Measurements from ENCODE around the gene DUOXA2.

Gene DUOXA2

GRCh38 chr15:45112591-45113379, 1.3 kb upstream of the DUOXA2 start:
- H3K27me3 ChIP-seq (ENCODE audit: control insufficient read depth, insufficient read depth, low read length) = peaks cover 93% of the 10 kb centered on the region
- H3K4me3 ChIP-seq (ENCODE audit: low read depth, low read length) = peak overlapping the region; percentile 42
- no peak overlapping the region for H3K9ac ChIP-seq (ENCODE audit: low read depth, low read length)
- no peaks in the 10 kb centered on the region for H3K9me3 ChIP-seq (ENCODE audit: control insufficient read depth, insufficient read depth, low read length)
- H3K36me3 ChIP-seq (ENCODE audit: control insufficient read depth, insufficient read depth, low read length) = no peaks in the 10 kb centered on the region
- no peaks in the 10 kb centered on the region for H3K4me1 ChIP-seq (ENCODE audit: control insufficient read depth, insufficient read depth, low read length)

- Histone ChIP-seq H3K4me1 (ENCODE audit: control insufficient read depth, insufficient read depth, low read length) (no peaks in the 10 kb centered on the region), H3K9me3 (ENCODE audit: control insufficient read depth, insufficient read depth, low read length) (no peaks in the 10 kb centered on the region), H3K36me3 (ENCODE audit: control insufficient read depth, insufficient read depth, low read length) (no peaks in the 10 kb centered on the region), H3K9ac (ENCODE audit: low read depth, low read length) (no peak overlapping the region), H3K4me3 (ENCODE audit: low read depth, low read length) (peak overlapping the region; percentile 42), H3K27me3 (ENCODE audit: control insufficient read depth, insufficient read depth, low read length) (peaks cover 92% of the 10 kb centered on the region)
Measured at GRCh38 chr15:45113380-45113990, 641 bp upstream of the DUOXA2 start.

- Histone ChIP-seq H3K4me3 (ENCODE audit: low read depth, low read length) (peak overlapping the region; percentile 42), H3K36me3 (ENCODE audit: control insufficient read depth, insufficient read depth, low read length) (no peaks in the 10 kb centered on the region), H3K9me3 (ENCODE audit: control insufficient read depth, insufficient read depth, low read length) (no peaks in the 10 kb centered on the region), H3K27me3 (ENCODE audit: control insufficient read depth, insufficient read depth, low read length) (peaks cover 92% of the 10 kb centered on the region), H3K4me1 (ENCODE audit: control insufficient read depth, insufficient read depth, low read length) (no peaks in the 10 kb centered on the region), H3K9ac (ENCODE audit: low read depth, low read length) (no peak overlapping the region)
Measured at GRCh38 chr15:45114751-45115085, 592 bp downstream of the DUOXA2 start.

GRCh38 chr15:45115312-45115820, 1.2 kb downstream of the DUOXA2 start:
- Histone ChIP-seq H3K36me3 (ENCODE audit: control insufficient read depth, insufficient read depth, low read length) (no peaks in the 10 kb centered on the region), H3K4me3 (ENCODE audit: low read depth, low read length) (peak overlapping the region; percentile 41), H3K9me3 (ENCODE audit: control insufficient read depth, insufficient read depth, low read length) (no peaks in the 10 kb centered on the region), H3K27me3 (ENCODE audit: control insufficient read depth, insufficient read depth, low read length) (peaks cover 92% of the 10 kb centered on the region), H3K4me1 (ENCODE audit: control insufficient read depth, insufficient read depth, low read length) (no peaks in the 10 kb centered on the region), H3K9ac (ENCODE audit: low read depth, low read length) (no peak overlapping the region)

GRCh38 chr15:45116006-45116481, 1.9 kb downstream of the DUOXA2 start:
- Histone ChIP-seq H3K4me3 (ENCODE audit: low read depth, low read length) (peak overlapping the region; percentile 41), H3K9me3 (ENCODE audit: control insufficient read depth, insufficient read depth, low read length) (no peaks in the 10 kb centered on the region), H3K27me3 (ENCODE audit: control insufficient read depth, insufficient read depth, low read length) (peaks cover 94% of the 10 kb centered on the region), H3K36me3 (ENCODE audit: control insufficient read depth, insufficient read depth, low read length) (no peaks in the 10 kb centered on the region), H3K9ac (ENCODE audit: low read depth, low read length) (no peak overlapping the region), H3K4me1 (ENCODE audit: control insufficient read depth, insufficient read depth, low read length) (no peaks in the 10 kb centered on the region)

GRCh38 chr15:45116482-45117307, 2.6 kb downstream of the DUOXA2 start:
- Histone ChIP-seq H3K4me1 (ENCODE audit: control insufficient read depth, insufficient read depth, low read length) (no peaks in the 10 kb centered on the region), H3K4me3 (ENCODE audit: low read depth, low read length) (peak overlapping the region; percentile 48), H3K9me3 (ENCODE audit: control insufficient read depth, insufficient read depth, low read length) (no peaks in the 10 kb centered on the region), H3K36me3 (ENCODE audit: control insufficient read depth, insufficient read depth, low read length) (no peaks in the 10 kb centered on the region), H3K9ac (ENCODE audit: low read depth, low read length) (no peak overlapping the region), H3K27me3 (ENCODE audit: control insufficient read depth, insufficient read depth, low read length) (peaks cover 97% of the 10 kb centered on the region)

GRCh38 chr15:45117308-45118130, 3.4 kb downstream of the DUOXA2 start:
- H3K9me3 ChIP-seq (ENCODE audit: control insufficient read depth, insufficient read depth, low read length) = no peaks in the 10 kb centered on the region
- H3K4me1 ChIP-seq (ENCODE audit: control insufficient read depth, insufficient read depth, low read length) = no peaks in the 10 kb centered on the region
- H3K27me3 ChIP-seq (ENCODE audit: control insufficient read depth, insufficient read depth, low read length) = peaks cover 92% of the 10 kb centered on the region
- H3K9ac ChIP-seq (ENCODE audit: low read depth, low read length) = no peak overlapping the region
- H3K4me3 ChIP-seq (ENCODE audit: low read depth, low read length) = peak overlapping the region; percentile 48
- H3K36me3 ChIP-seq (ENCODE audit: control insufficient read depth, insufficient read depth, low read length) = no peaks in the 10 kb centered on the region

DNA sequence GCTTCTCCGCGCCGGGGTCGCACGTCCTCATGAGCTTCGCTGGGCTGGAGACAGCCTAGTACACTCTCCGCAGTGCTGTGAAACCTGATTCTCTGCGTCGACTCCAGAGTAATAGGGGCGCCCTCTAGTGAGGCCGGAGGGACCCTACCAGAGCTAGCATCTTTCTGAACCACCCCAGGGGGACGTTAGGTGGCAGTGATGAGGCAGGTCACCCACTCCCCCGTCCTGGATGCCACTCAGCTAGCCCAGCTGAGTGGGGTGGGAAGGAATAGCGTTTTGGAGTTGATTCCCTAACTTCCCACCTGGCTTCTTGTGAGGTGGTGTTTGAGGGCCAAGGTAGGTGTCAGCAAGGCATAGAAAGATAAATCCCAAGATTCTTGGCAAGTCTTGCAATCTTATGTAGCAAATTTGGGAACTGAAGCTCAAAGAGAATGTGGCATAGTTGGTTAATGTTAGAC, 4.0 kb downstream of the DUOXA2 start:
- Histone ChIP-seq H3K36me3 (ENCODE audit: control insufficient read depth, insufficient read depth, low read length) (no peaks in the 10 kb centered on the region), H3K4me1 (ENCODE audit: control insufficient read depth, insufficient read depth, low read length) (no peaks in the 10 kb centered on the region), H3K9me3 (ENCODE audit: control insufficient read depth, insufficient read depth, low read length) (no peaks in the 10 kb centered on the region), H3K27me3 (ENCODE audit: control insufficient read depth, insufficient read depth, low read length) (peaks cover 92% of the 10 kb centered on the region), H3K9ac (ENCODE audit: low read depth, low read length) (no peak overlapping the region), H3K4me3 (ENCODE audit: low read depth, low read length) (peak overlapping the region; percentile 48)

GRCh38 chr15:45118996-45119395, 4.9 kb downstream of the DUOXA2 start:
- Histone ChIP-seq H3K4me3 (ENCODE audit: low read depth, low read length) (no peak overlapping the region), H3K9ac (ENCODE audit: low read depth, low read length) (no peak overlapping the region), H3K36me3 (ENCODE audit: control insufficient read depth, insufficient read depth, low read length) (no peaks in the 10 kb centered on the region), H3K4me1 (ENCODE audit: control insufficient read depth, insufficient read depth, low read length) (no peaks in the 10 kb centered on the region), H3K27me3 (ENCODE audit: control insufficient read depth, insufficient read depth, low read length) (peaks cover 92% of the 10 kb centered on the region), H3K9me3 (ENCODE audit: control insufficient read depth, insufficient read depth, low read length) (no peaks in the 10 kb centered on the region)

DNA sequence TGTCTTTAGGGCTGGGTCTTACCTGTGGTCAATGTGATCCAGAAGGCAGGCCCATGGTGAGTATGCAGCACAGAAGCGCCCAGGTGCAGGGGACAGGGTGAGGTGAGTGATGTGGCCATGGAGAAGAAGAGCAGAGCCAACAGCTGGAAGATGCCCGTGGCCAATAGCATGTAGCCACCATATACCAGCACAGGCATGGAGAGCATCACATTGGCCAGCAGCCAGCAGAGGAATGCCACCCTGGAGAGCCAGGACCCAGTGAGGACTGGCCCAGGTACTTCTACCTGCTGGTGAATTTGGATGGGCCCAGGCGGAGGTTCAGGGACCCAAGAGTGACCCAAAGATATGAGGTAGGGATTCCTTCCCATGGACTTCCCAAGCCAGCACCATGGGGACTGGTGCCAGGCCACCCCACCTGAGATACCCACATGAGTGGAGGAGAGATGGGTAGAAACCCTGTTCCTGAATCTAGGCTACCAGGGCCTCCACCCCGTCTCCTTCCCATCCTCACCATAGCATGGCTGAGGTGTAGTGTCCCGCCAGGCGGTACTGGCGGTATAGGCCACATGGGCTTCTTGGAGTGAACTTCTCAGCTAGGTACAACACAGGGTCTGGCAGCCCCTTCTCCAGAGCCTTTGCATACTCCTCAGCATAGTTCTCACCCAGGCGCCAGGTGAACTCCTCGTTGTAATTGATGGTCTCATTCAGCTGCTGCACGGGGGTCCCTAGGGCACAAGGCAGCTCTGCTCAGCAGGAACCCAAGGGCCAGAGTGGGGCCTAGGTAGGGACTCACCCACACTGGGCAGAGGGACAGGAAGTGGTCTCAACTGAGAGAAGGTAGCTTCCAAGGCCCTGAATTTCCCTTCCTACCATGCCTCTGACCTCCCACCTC, 6.2 kb downstream of the DUOXA2 start:
- H3K4me1 ChIP-seq (ENCODE audit: control insufficient read depth, insufficient read depth, low read length) = no peaks in the 10 kb centered on the region

More for the DNA sequence above, 6.2 kb downstream of the DUOXA2 start:
- Histone ChIP-seq H3K9me3 (ENCODE audit: control insufficient read depth, insufficient read depth, low read length) (no peaks in the 10 kb centered on the region), H3K36me3 (ENCODE audit: control insufficient read depth, insufficient read depth, low read length) (no peaks in the 10 kb centered on the region), H3K9ac (ENCODE audit: low read depth, low read length) (no peak overlapping the region), H3K27me3 (ENCODE audit: control insufficient read depth, insufficient read depth, low read length) (peaks cover 92% of the 10 kb centered on the region), H3K4me3 (ENCODE audit: low read depth, low read length) (no peak overlapping the region)
